ENCODE results near the gene LRCH3.

LRCH3 gene

DNA sequence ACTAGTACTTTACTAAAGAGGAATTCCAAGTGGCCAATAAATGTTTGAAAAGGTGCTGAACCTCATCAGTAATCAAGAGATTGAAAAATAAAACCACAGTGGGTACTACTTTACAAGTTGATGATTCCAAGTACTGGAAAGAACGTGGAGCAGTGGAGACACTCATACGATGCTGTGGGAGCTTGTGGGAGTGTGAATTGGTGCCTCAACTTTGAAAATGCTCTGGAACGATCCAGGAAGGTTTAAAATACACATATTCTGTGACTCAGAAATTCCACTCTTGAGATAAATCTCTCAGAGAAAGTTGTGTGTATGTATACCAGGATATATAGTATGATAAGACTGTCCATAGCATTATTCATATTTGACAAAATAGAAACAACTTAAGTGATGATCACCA is 9.3 kb downstream of the LRCH3 start:
- Histone ChIP-seq H3K36me3 (replicated peaks) (no peaks in the 10 kb centered on the region), H3K27me3 (replicated peaks) (no peaks in the 10 kb centered on the region), H3K27ac (peak overlapping the region; percentile 33), H3K4me3 (ENCODE audit: low read depth, low read length) (no peak overlapping the region)
- in situ Hi-C loops (cut with HindIII; ENCODE audit: low pct_ligation_motif_present, low sequenced_read_pairs): no loop called here
- TF ChIP-seq, protein P1, sequence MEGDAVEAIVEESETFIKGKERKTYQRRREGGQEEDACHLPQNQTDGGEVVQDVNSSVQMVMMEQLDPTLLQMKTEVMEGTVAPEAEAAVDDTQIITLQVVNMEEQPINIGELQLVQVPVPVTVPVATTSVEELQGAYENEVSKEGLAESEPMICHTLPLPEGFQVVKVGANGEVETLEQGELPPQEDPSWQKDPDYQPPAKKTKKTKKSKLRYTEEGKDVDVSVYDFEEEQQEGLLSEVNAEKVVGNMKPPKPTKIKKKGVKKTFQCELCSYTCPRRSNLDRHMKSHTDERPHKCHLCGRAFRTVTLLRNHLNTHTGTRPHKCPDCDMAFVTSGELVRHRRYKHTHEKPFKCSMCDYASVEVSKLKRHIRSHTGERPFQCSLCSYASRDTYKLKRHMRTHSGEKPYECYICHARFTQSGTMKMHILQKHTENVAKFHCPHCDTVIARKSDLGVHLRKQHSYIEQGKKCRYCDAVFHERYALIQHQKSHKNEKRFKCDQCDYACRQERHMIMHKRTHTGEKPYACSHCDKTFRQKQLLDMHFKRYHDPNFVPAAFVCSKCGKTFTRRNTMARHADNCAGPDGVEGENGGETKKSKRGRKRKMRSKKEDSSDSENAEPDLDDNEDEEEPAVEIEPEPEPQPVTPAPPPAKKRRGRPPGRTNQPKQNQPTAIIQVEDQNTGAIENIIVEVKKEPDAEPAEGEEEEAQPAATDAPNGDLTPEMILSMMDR (IDR thresholded peaks at IDR 0.05; ENCODE audit: low read depth, low read length, missing control alignments): no peak
- no peak for DNase-seq

GRCh38 chr3:197801891-197802778 is 11.1 kb downstream of the LRCH3 start:
- no peak for DNase-seq
- in situ Hi-C loops (cut with HindIII; ENCODE audit: low pct_ligation_motif_present, low sequenced_read_pairs): no loop called here
- Histone ChIP-seq H3K27me3 (replicated peaks) (no peaks in the 10 kb centered on the region), H3K4me3 (ENCODE audit: low read depth, low read length) (no peak overlapping the region), H3K36me3 (replicated peaks) (no peaks in the 10 kb centered on the region), H3K27ac (no peak overlapping the region)
- TF ChIP-seq, protein P1 (IDR thresholded peaks at IDR 0.05; ENCODE audit: low read depth, low read length, missing control alignments): peak; percentile 60

- no peak for DNase-seq
- Histone ChIP-seq H3K27me3 (replicated peaks) (no peaks in the 10 kb centered on the region), H3K27ac (no peak overlapping the region), H3K4me3 (ENCODE audit: low read depth, low read length) (no peak overlapping the region), H3K36me3 (replicated peaks) (no peaks in the 10 kb centered on the region)
- in situ Hi-C loops (cut with HindIII; ENCODE audit: low pct_ligation_motif_present, low sequenced_read_pairs): no loop called here
- TF ChIP-seq, protein P1 (IDR thresholded peaks at IDR 0.05; ENCODE audit: low read depth, low read length, missing control alignments): peak; percentile 29
Measured at GRCh38 chr3:197802779-197803459, 11.9 kb downstream of the LRCH3 start.

- in situ Hi-C loops (cut with HindIII; ENCODE audit: low pct_ligation_motif_present, low sequenced_read_pairs): no loop called here
- TF ChIP-seq, protein P1 (IDR thresholded peaks at IDR 0.05; ENCODE audit: low read depth, low read length, missing control alignments): no peak
- no peaks in the 10 kb centered on the region for H3K36me3 ChIP-seq (replicated peaks)
- no peaks in the 10 kb centered on the region for H3K27me3 ChIP-seq (replicated peaks)
- H3K4me3 ChIP-seq (ENCODE audit: low read depth, low read length): no peak overlapping the region
- no peak for DNase-seq
- H3K27ac ChIP-seq: no peak overlapping the region
Measured at GRCh38 chr3:197804511-197804910, 13.5 kb downstream of the LRCH3 start.

DNA sequence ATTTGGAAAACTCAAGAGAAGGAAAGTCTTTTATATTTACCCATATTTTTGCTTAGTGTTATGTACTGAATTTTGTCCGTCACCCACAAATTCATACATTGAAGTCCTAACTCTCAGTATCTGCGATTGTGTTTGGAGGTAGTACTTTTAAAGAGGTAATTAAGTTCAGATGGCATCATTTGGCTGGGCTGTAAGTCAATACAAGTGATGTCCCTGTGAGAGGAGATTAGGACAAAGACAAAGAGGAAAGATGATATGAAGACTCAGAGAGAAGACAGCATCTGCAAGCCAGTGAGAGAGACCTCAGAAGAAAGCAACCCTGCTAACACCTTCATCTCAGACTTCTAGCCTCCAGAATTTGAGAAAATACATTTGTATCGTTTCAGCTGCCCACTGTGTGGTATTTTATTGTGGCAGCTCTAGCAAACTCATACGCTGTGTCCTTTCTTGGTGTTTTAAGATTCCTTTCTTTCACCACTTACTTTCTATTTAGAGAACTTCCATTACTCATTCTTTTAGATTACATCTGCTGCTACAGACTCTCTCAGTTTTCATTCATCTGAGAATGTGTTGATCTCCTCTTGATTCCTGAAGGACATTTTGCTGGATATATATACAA is 17.0 kb downstream of the LRCH3 start:
- Histone ChIP-seq H3K4me3 (ENCODE audit: low read depth, low read length) (no peak overlapping the region), H3K27me3 (replicated peaks) (no peaks in the 10 kb centered on the region), H3K36me3 (replicated peaks) (no peaks in the 10 kb centered on the region), H3K27ac (peak overlapping the region; percentile 6)
- no peak for DNase-seq
- TF ChIP-seq, protein P1 (IDR thresholded peaks at IDR 0.05; ENCODE audit: low read depth, low read length, missing control alignments): no peak
- in situ Hi-C loops (cut with HindIII; ENCODE audit: low pct_ligation_motif_present, low sequenced_read_pairs): no loop called here

Data from brain microvascular endothelial cell (primary cell).